PC-3 (cell line): ENCODE data around the gene ERMN. TPM values are rescaled to one million over a fixed set of nuclear protein-coding genes. Genes with fewer than 3 reads are reported as not detected.
A peak's percentile ranks its signal among the peaks of the same experiment; 100 is the strongest.
"Not testable (repeated sequence)": the region's sequence is repeated elsewhere in the genome, so short reads cannot be mapped to it uniquely, and the experiment has no call there.

ENCODE experiments used
- ATAC-seq: fragments of 200-7000 bp; cut with Tn5 transposase; 2 replicates; pipeline ENCODE4 v1.9.1; 2020; ENCODE audit warnings: mild to moderate bottlenecking, moderate library complexity
- BruUV-seq: library from RNA; stranded (reverse); fragments of 400-500 nt; replicated peaks from 2 replicates; lab custom pipeline; 2021; lab: Mats Ljungman, UMichigan
- CTCF ChIA-PET: fragments of 300-600 bp; sonication (Branson Sonifier 250); formaldehyde crosslinking; loops from one replicate; lab custom pipeline; 2022; ENCODE audit warnings: antibody characterized with exemption; lab: Charles Lee
- POLR2A ChIA-PET: fragments of 300-600 bp; sonication (Branson Sonifier 250); formaldehyde crosslinking; loops from one replicate; lab custom pipeline; 2022; ENCODE audit warnings: antibody characterized with exemption; ENCODE audit not compliant: unreplicated experiment; lab: Charles Lee
- DNase-seq: peaks from one replicate; pipeline ENCODE4 v3.0.0-alpha.2; 2015
- H2AFZ ChIP-seq: fragments of 300-600 bp; sonication (generic); 2 replicates; pipeline ENCODE4 v1.6.0; 2016; ENCODE audit warnings: antibody characterized with exemption, low read length
- H3F3A ChIP-seq: fragments of 300-600 bp; sonication (generic); one replicate; pipeline ENCODE4 v1.6.0; 2017; ENCODE audit warnings: antibody characterized with exemption, low read length, control low read depth, mild to moderate bottlenecking; ENCODE audit not compliant: unreplicated experiment
- H3K27ac ChIP-seq: fragments of 300-600 bp; sonication (generic); 2 replicates; pipeline ENCODE4 v1.5.1; 2016; ENCODE audit warnings: mild to moderate bottlenecking, low read length
- H3K27me3 ChIP-seq: fragments of 300-600 bp; sonication (generic); 2 replicates; pipeline ENCODE4 v1.6.1; 2016; ENCODE audit warnings: low read length, mixed read lengths
- H3K36me3 ChIP-seq: fragments of 300-600 bp; sonication (generic); 2 replicates; pipeline ENCODE4 v1.6.1; 2016; ENCODE audit warnings: low read depth, mixed run types, low read length, mixed read lengths
- H3K4me1 ChIP-seq: fragments of 300-600 bp; sonication (generic); 2 replicates; pipeline ENCODE4 v1.5.1; 2016; ENCODE audit warnings: low read length; ENCODE audit not compliant: insufficient read depth
- H3K4me2 ChIP-seq: fragments of 300-600 bp; sonication (generic); 2 replicates; pipeline ENCODE4 v1.6.0; 2016; ENCODE audit warnings: low read length
- H3K4me3 ChIP-seq: fragments of 300-600 bp; sonication (generic); 2 replicates; pipeline ENCODE4 v1.5.1; 2016; ENCODE audit warnings: mild to moderate bottlenecking, low read length, mixed read lengths
- H3K79me2 ChIP-seq: fragments of 300-600 bp; sonication (generic); 2 replicates; pipeline ENCODE4 v1.6.1; 2017; ENCODE audit warnings: low read length, mixed read lengths
- H3K9ac ChIP-seq: fragments of 300-600 bp; sonication (generic); 2 replicates; pipeline ENCODE4 v1.6.0; 2016; ENCODE audit warnings: mild to moderate bottlenecking, low read length
- H3K9me2 ChIP-seq: fragments of 300-600 bp; sonication (generic); replicated peaks from 2 replicates; pipeline ENCODE4 v1.6.1; 2016; ENCODE audit warnings: mixed run types, low read length, mixed read lengths
- H3K9me3 ChIP-seq: fragments of 300-600 bp; sonication (generic); 2 replicates; pipeline ENCODE4 v1.6.1; 2016; ENCODE audit warnings: low read length, mixed read lengths
- H4K20me1 ChIP-seq: fragments of 300-600 bp; sonication (generic); 2 replicates; pipeline ENCODE4 v1.6.1; 2016; ENCODE audit warnings: low read length, mixed read lengths
- CTCF ChIP-seq: fragments of 300-600 bp; sonication (generic); conservative IDR thresholded peaks from 2 replicates; pipeline ENCODE4 v1.5.1; 2017; ENCODE audit warnings: antibody characterized with exemption, low read depth, mild to moderate bottlenecking, low read length
- EZH2 ChIP-seq: fragments of 300-600 bp; sonication (generic); IDR thresholded peaks from one replicate; pipeline ENCODE4 v1.6.1; 2017; ENCODE audit warnings: antibody characterized with exemption, mild to moderate bottlenecking, low read length; ENCODE audit not compliant: unreplicated experiment
- EZH2phosphoT487 ChIP-seq: fragments of 300-600 bp; sonication (generic); IDR thresholded peaks from 2 replicates; pipeline ENCODE4 v1.6.1; 2018; ENCODE audit warnings: mild to moderate bottlenecking, antibody characterized with exemption, low read length, borderline replicate concordance
- intact Hi-C: fragments of 100-400 bp; cut with micrococcal nuclease; formaldehyde crosslinking; loops from 2 replicates; pipeline ENCODE4 v1.9.0; 2023
- total RNA-seq: library from RNA; depleted of rRNA; stranded (reverse); fragments of >200 nt; gene quantifications from 2 replicates; pipeline ENCODE4 v1.2.3, GENCODE V29; 2014

Gene ERMN
- total RNA-seq, 1 experiment from 2014 or later = not detected

- Histone ChIP-seq H3K79me2 (no peaks in the 10 kb centered on the region), H3F3A (no peaks in the 10 kb centered on the region), H3K27me3 (no peaks in the 10 kb centered on the region), H2AFZ (no peak overlapping the region), H3K27ac (no peak overlapping the region), H3K4me1 (no peaks in the 10 kb centered on the region), H3K9ac (no peak overlapping the region), H3K36me3 (no peaks in the 10 kb centered on the region), H3K9me2 (no peaks in the 10 kb centered on the region), H3K9me3 (0 out of 2 replicates have a peak, but pooled peaks cover 3% of the 10 kb centered on the region), H4K20me1 (no peaks in the 10 kb centered on the region), H3K4me2 (no peak overlapping the region), H3K4me3 (no peak overlapping the region)
- DNase-seq (no peak), ATAC-seq (no peak)
- intact Hi-C loops = no loop called here
- no peak for TF ChIP-seq CTCF
- TF ChIP-seq EZH2phosphoT487 = no peak
- ChIA-PET CTCF (no interaction called here), POLR2A (no interaction called here)
- no TSS peak for BruUV-seq
Measured at GRCh38 chr2:157345647-157346389, 20.2 kb upstream of the ERMN start.

- DNase-seq, H3K9me2 ChIP-seq, H3K9ac ChIP-seq, CTCF ChIA-PET, BruUV-seq, H2AFZ ChIP-seq, H3K27ac ChIP-seq, POLR2A ChIA-PET, intact Hi-C loops, H4K20me1 ChIP-seq, H3K4me1 ChIP-seq, H3K79me2 ChIP-seq, H3F3A ChIP-seq, ATAC-seq, H3K4me3 ChIP-seq, H3K36me3 ChIP-seq, H3K9me3 ChIP-seq, H3K4me2 ChIP-seq, H3K27me3 ChIP-seq: not testable (repeated sequence)
Measured at GRCh38 chr2:157341381-157341780, 15.8 kb upstream of the ERMN start.

DNA sequence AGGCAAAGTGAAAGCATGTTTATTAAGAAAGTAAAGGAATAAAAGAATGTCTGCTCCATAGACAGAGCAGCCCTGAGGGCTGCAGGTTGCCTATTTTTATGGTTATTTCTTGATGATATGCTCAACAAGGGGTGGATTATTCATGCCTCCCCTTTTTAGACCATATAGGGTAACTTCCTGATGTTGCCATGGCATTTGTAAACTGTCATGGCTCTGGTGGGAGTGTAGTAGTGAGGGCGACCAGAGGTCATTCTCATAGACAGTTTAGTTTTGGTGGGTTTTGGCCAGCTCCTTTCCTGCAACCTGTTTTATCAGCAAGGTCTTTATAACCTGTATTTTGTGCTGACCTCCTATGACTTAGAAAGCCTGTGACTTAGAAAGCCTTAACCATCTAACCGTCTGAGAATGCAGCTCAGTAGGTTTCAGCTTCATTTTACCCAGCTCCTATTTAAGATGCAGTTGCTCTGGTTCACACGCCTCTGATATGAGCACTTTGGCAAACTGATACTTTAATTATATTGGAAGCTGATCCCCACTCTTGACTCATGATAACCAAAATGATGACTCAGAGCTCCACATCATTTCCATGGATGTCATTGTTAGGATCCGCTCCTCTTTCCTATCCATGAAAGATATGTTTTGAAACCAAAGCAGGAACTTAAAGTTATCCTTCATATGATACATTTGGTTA, 14.5 kb upstream of the ERMN start:
- Histone ChIP-seq H3K79me2 (no peaks in the 10 kb centered on the region), H2AFZ (no peak overlapping the region), H4K20me1 (no peaks in the 10 kb centered on the region), H3K4me1 (no peaks in the 10 kb centered on the region), H3F3A (no peaks in the 10 kb centered on the region), H3K4me2 (no peak overlapping the region), H3K9me2 (no peaks in the 10 kb centered on the region), H3K4me3 (no peak overlapping the region), H3K27ac (no peak overlapping the region), H3K9ac (no peak overlapping the region), H3K9me3 (no peaks in the 10 kb centered on the region), H3K27me3 (no peaks in the 10 kb centered on the region), H3K36me3 (no peaks in the 10 kb centered on the region)
- CTCF ChIA-PET = no interaction called here
- intact Hi-C loops = no loop called here
- no peak for TF ChIP-seq EZH2phosphoT487
- TF ChIP-seq EZH2 = no peak
- no peak for TF ChIP-seq CTCF
- no peak for ATAC-seq
- POLR2A ChIA-PET = no interaction called here
- no TSS peak for BruUV-seq
- peak; percentile 57 for DNase-seq
